Medulla oblongata (tissue), 1 donor: ENCODE data around the gene WFIKKN2.

ENCODE experiments used
- DNase-seq: peaks from one replicate; pipeline ENCODE4 v3.0.0-alpha.2; 2015; ENCODE audit errors: extremely low spot score

Gene WFIKKN2

DNA sequence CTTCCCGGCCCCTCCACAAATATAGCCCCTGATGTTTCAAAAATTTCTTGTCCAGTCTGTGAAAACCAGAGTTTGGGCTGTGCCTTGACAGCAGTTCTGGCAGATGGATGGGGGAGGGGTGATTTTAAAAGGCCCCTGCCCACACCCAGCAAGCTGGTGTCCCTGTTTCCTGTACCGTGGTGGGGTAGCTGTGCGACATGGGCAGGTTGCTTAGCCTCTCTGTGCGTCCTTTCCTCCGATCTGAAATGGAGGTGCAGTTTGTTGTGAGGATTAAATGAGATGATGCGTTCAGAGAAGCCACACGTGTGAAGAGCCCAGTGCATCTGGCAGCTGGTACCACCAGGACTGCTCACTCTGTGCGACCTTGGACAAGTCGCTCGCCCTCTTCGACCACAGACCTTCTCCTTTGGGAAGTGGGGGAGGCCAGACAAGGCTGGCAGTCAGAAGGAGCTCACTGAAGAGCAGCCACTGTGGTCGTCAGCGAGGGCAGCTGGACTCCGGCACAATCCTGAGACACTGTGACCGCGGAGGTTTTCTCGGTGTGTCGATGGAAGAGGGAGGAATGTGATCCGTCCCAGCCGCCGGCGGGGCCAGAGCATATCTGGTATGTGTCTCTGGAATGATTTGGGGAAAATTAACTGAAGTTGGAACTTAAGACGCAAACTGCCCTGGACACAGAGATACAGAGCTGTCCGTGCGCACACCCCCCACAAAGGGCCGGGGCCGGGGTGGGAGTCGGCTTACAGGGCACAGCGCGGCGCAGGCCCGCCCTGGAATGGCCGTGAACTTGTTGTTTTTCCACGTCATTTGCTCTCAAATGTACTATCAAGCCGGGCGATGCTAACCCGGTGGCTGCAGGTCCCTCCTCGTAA is 721 bp upstream of the WFIKKN2 start:
- DNase-seq = no peak

GRCh38 chr17:50836826-50837225 is 1.4 kb downstream of the WFIKKN2 start:
- no peak for DNase-seq

- no peak for DNase-seq
Observed at GRCh38 chr17:50837286-50837979, 2.0 kb downstream of the WFIKKN2 start.

- peak; percentile 79 for DNase-seq
Observed at GRCh38 chr17:50837980-50838954, 2.9 kb downstream of the WFIKKN2 start.

DNA sequence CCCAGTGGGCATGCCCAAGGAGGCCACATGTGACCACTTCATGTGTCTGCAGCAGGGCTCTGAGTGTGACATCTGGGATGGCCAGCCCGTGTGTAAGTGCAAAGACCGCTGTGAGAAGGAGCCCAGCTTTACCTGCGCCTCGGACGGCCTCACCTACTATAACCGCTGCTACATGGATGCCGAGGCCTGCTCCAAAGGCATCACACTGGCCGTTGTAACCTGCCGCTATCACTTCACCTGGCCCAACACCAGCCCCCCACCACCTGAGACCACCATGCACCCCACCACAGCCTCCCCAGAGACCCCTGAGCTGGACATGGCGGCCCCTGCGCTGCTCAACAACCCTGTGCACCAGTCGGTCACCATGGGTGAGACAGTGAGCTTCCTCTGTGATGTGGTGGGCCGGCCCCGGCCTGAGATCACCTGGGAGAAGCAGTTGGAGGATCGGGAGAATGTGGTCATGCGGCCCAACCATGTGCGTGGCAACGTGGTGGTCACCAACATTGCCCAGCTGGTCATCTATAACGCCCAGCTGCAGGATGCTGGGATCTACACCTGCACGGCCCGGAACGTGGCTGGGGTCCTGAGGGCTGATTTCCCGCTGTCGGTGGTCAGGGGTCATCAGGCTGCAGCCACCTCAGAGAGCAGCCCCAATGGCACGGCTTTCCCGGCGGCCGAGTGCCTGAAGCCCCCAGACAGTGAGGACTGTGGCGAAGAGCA is 4.4 kb downstream of the WFIKKN2 start:
- no peak for DNase-seq

DNA sequence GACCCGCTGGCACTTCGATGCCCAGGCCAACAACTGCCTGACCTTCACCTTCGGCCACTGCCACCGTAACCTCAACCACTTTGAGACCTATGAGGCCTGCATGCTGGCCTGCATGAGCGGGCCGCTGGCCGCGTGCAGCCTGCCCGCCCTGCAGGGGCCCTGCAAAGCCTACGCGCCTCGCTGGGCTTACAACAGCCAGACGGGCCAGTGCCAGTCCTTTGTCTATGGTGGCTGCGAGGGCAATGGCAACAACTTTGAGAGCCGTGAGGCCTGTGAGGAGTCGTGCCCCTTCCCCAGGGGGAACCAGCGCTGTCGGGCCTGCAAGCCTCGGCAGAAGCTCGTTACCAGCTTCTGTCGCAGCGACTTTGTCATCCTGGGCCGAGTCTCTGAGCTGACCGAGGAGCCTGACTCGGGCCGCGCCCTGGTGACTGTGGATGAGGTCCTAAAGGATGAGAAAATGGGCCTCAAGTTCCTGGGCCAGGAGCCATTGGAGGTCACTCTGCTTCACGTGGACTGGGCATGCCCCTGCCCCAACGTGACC is 5.0 kb downstream of the WFIKKN2 start:
- DNase-seq = no peak

- DNase-seq = no peak
Observed at GRCh38 chr17:50841277-50841948, 6.0 kb downstream of the WFIKKN2 start.

- DNase-seq = peak; percentile 89
Observed at GRCh38 chr17:50841949-50842354, 6.6 kb downstream of the WFIKKN2 start.

DNA sequence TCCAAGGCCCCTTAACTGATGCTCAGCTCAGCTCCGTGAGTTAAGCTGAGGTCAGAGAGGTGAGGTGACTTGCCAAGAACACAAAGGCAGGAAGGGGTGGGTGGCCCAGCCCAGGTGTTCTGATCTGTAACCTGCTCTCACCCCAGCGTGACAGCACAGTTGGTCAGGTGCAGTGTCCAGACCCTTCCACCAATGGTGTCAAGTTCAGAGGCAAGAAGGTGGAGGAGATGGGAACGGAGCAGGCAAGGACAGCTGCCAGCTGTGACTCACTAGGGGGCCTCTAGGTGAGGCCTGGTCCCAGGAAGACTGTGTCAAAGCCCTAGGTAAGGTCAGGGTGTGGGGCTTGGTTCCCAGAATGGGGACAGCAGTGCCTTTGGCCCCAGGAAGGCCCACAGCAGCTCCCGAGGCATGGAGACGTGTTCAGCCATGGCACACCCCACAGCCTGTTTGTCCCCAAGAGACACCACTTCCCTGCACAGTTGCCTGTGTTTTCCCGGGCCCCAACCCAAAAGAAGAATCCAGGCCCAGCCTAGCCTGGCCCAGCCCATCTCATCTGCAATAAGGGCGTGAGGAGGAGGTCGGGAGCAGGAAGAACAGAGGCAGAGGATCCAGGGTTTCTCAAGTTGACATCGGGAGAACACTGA is 7.2 kb downstream of the WFIKKN2 start:
- DNase-seq = no peak

DNA sequence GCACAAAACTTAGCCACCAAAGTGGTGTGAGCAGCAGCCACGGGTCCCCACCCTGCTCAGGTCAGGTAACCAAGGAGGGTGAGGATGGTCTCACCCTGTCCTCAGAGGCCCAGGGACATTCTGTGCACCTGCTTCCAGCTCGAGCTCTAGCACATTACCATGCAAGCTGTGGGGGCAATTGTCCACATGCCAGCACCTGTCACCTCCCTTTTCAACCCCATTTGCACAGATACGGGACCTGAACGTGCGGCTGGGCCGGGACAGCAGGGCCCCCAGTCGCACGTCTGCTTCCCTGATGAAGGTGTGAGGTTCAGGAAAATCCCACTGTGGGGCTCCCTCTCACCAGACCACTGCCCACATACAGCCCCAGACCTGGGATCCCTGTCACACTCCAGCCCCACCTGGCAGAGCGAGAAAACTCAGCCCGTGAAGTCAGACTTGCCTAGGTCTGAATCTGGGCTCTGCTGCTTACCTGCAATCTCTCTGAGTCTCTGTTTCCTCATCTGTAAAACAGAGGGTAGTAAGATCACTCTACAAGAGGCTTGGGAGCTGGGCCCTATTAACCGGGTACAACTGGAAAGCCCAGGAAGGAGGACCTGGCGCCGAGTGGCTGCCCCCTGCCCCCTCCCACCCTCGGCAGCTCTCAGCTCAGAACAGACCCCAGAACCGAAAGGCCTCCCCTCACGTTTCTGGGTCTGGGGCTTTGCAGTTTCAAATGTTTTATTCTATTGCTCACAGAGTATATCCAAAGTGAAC is 7.9 kb downstream of the WFIKKN2 start:
- DNase-seq = no peak

DNA sequence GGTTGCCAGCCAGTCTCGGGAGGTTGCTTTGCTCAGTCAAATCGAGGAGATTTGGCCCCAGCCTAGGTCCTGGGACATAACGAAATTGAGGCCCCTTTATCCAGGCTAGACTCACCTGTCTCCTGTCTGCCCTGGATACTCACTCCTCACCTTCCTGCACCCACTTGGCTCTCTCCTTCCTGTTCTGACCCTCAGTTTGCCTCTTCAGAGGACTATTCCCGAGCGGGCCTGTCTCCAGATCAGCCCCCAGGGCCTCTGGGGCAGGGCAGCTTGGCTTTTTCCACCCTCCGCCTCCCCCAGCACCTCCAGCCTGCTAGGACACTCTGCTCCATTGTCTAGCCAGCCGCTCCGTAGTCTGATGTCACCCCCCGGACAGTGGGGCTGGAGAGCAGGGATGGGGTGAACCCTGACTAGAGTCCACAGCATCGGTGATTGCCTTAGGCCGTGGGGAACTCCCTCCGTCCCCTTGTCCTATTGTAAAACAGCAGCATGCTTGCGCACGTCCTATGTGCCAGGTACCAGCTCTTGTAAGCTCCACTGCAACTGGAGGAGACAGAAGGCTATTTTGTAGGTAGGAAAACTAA is 8.8 kb downstream of the WFIKKN2 start:
- no peak for DNase-seq

DNA sequence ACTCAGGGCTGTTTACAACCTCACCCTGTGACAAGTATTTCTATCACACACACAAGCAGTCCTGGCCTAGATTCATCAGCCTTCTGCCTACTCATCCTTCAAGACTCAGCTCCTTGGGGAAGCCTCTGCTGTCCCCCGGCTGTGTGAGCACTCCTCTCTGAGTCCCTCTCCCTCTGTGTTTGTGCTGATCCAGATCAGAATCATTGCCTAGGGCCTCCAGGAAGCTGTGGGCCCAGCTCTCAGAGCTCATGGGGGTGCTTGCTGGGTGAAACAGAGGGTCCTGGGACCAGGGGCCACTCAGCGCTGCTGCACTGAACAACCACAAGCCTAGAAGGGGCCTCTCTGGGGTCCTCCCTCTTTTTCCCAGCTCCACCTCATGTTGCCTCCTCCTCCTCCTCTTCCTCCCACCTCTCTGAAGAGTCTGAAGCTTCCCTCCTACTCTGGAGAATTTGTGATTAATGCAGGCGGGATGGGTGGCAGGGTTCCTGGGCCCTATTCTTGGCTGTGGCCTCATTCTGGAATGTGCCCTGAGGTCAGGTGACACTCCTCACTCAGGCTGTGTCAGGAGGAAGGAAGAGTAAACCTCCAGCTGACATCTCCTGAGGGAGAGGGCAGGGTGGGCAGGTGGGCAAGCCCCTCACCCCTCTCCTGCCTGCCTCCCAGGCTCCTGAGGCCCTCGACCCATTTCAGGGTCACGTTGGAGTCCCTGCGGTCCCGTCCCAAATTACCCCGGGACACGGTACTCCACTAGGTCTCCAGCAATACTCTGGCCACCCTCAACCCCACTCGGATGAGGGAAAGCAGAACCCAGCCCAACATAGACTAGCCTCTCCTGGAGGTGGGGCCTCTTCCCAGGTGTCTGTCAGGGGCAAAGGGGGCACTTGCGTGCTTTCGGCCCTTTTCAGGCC is 10.1 kb downstream of the WFIKKN2 start:
- no peak for DNase-seq

DNA sequence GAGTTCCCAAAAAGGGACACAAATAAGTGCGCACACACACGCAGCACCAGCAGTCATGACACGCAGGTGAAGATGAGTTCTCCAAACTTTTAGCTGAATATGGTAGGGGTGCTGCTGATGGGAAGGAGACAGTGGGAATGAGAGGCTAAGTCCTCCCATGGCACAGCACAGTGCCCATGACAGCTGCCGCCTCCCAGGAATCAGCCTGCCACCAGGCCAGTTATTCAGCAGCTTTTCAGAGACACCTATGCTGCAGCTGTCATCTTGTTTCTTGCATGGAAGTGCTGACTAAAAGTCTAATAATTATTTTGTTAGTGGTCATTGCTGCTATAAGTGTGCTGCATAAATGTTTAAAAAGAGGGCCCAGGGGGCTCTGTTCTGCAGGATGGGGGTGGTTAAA is 12.2 kb downstream of the WFIKKN2 start:
- DNase-seq = no peak

DNA sequence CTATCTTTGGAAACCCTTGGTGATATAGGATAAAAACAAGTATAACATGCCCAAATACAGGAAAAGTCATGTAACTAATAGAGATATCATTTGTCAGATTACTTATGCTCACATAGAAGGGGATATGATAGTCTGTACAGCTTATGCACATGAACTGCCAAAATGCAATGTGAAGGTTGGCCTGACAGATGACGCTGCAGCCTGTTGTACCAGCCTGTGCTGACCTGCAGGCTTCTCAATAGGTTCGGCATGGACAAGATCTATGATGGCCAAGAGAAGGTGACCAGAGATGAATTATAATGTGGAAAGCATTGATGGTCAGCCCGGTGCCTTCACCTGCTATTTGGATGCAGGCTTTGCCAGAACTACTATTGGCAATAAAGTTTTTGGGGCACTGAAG is 12.7 kb downstream of the WFIKKN2 start:
- DNase-seq = no peak

GRCh38 chr17:50848711-50849110 is 13.3 kb downstream of the WFIKKN2 start:
- no peak for DNase-seq

DNA sequence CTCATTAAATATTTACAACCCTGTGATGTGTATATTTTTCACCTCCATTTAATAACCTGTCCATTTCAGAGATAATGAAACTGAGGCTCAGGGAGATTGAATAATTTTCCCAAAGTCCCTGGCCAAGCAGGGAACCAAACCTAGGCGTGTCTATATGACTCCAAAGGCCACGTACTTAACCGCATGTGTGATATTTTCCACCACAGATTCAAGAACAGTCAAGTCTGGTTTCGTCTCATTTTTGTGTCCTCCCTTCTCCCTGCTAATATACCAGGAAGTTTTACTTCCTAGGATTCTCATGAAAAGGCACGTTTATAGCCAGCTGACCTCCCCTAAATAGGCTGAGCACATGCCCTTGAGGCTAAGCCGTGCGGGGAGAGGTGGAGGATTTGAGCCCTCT is 15.3 kb downstream of the WFIKKN2 start:
- no peak for DNase-seq

- DNase-seq = no peak
Observed at GRCh38 chr17:50853015-50853615, 17.7 kb downstream of the WFIKKN2 start.
